Parathyroid adenoma (tissue), 2 donors: ENCODE data around the gene ATP11B.

ENCODE experiments used
- H2AFZ ChIP-seq: fragments of 300-600 bp; sonication (generic); one replicate; pipeline ENCODE4 v1.7.0; 2017; ENCODE audit warnings: antibody characterized with exemption, mild to moderate bottlenecking
- H3K27ac ChIP-seq: fragments of 300-600 bp; sonication (generic); one replicate; pipeline ENCODE4 v1.7.0; 2017
- H3K27me3 ChIP-seq: fragments of 300-600 bp; sonication (generic); one replicate; pipeline ENCODE4 v1.7.0; 2017; ENCODE audit warnings: low read length; ENCODE audit not compliant: control insufficient read depth, insufficient read depth
- H3K36me3 ChIP-seq: fragments of 300-600 bp; sonication (generic); one replicate; pipeline ENCODE4 v1.7.0; 2017; ENCODE audit warnings: low read length; ENCODE audit not compliant: control insufficient read depth, insufficient read depth
- H3K4me1 ChIP-seq: fragments of 300-600 bp; sonication (generic); one replicate; pipeline ENCODE4 v1.7.0; 2017; ENCODE audit warnings: control low read depth
- H3K4me2 ChIP-seq: fragments of 300-600 bp; sonication (generic); one replicate; pipeline ENCODE4 v1.7.0; 2017; ENCODE audit warnings: low read length
- H3K4me3 ChIP-seq: fragments of 300-600 bp; sonication (generic); one replicate; pipeline ENCODE4 v1.7.0; 2017; ENCODE audit warnings: low read depth, low read length
- H3K79me2 ChIP-seq: fragments of 300-600 bp; sonication (generic); one replicate; pipeline ENCODE4 v1.7.0; 2017; ENCODE audit warnings: control low read depth
- H3K9ac ChIP-seq: fragments of 300-600 bp; sonication (generic); one replicate; pipeline ENCODE4 v1.7.0; 2017; ENCODE audit warnings: mild to moderate bottlenecking
- H3K9me3 ChIP-seq: fragments of 300-600 bp; sonication (generic); one replicate; pipeline ENCODE4 v1.7.0; 2017; ENCODE audit warnings: low read length; ENCODE audit not compliant: control insufficient read depth
- CTCF ChIP-seq: fragments of 300-600 bp; sonication (generic); IDR thresholded peaks from one replicate; pipeline ENCODE4 v1.7.0; 2017; ENCODE audit warnings: antibody characterized with exemption, mild to moderate bottlenecking
- donor health status: primary hyperparathyroidism.

ATP11B gene

GRCh38 chr3:182904164-182904563 is 110.9 kb downstream of the ATP11B start:
- Histone ChIP-seq H3K4me3 (no peak overlapping the region), H3K79me2 (no peaks in the 10 kb centered on the region), H3K36me3 (no peaks in the 10 kb centered on the region), H3K4me2 (no peak overlapping the region), H3K9ac (no peak overlapping the region), H2AFZ (no peak overlapping the region), H3K27ac (no peak overlapping the region), H3K27me3 (no peaks in the 10 kb centered on the region), H3K4me1 (no peaks in the 10 kb centered on the region), H3K9me3 (no peaks in the 10 kb centered on the region)
- no peak for TF ChIP-seq CTCF

GRCh38 chr3:182905623-182906022 is 112.3 kb downstream of the ATP11B start:
- Histone ChIP-seq H3K9me3 (no peaks in the 10 kb centered on the region), H3K79me2 (no peaks in the 10 kb centered on the region), H3K4me1 (no peaks in the 10 kb centered on the region), H2AFZ (no peak overlapping the region), H3K36me3 (no peaks in the 10 kb centered on the region), H3K27me3 (no peaks in the 10 kb centered on the region), H3K27ac (no peak overlapping the region), H3K4me3 (no peak overlapping the region), H3K9ac (no peak overlapping the region), H3K4me2 (peak overlapping the region; percentile 24)
- no peak for TF ChIP-seq CTCF

- Histone ChIP-seq H3K36me3 (no peaks in the 10 kb centered on the region), H3K9ac (no peak overlapping the region), H3K4me3 (no peak overlapping the region), H2AFZ (no peak overlapping the region), H3K27ac (no peak overlapping the region), H3K4me2 (peak overlapping the region; percentile 24), H3K9me3 (no peaks in the 10 kb centered on the region), H3K27me3 (no peaks in the 10 kb centered on the region), H3K4me1 (no peaks in the 10 kb centered on the region), H3K79me2 (no peaks in the 10 kb centered on the region)
- no peak for TF ChIP-seq CTCF
Observed at GRCh38 chr3:182906036-182906435, 112.7 kb downstream of the ATP11B start.

- Histone ChIP-seq H3K27me3 (no peaks in the 10 kb centered on the region), H2AFZ (no peak overlapping the region), H3K4me3 (no peak overlapping the region), H3K79me2 (no peaks in the 10 kb centered on the region), H3K4me1 (no peaks in the 10 kb centered on the region), H3K4me2 (no peak overlapping the region), H3K9me3 (no peaks in the 10 kb centered on the region), H3K36me3 (no peaks in the 10 kb centered on the region), H3K27ac (no peak overlapping the region), H3K9ac (no peak overlapping the region)
- TF ChIP-seq CTCF = no peak
Observed at GRCh38 chr3:182908471-182908870, 115.2 kb downstream of the ATP11B start.

- no peak overlapping the region for H3K9ac ChIP-seq
- H2AFZ ChIP-seq = no peak overlapping the region
- no peaks in the 10 kb centered on the region for H3K36me3 ChIP-seq
- no peaks in the 10 kb centered on the region for H3K79me2 ChIP-seq
- peak; percentile 43 for TF ChIP-seq CTCF
- H3K4me2 ChIP-seq = no peak overlapping the region
- no peak overlapping the region for H3K27ac ChIP-seq
- no peaks in the 10 kb centered on the region for H3K4me1 ChIP-seq
- H3K27me3 ChIP-seq = no peaks in the 10 kb centered on the region
- H3K9me3 ChIP-seq = no peaks in the 10 kb centered on the region
- no peak overlapping the region for H3K4me3 ChIP-seq
Observed at GRCh38 chr3:182909318-182910040, 116.2 kb downstream of the ATP11B start.
